Activated CD8-positive, alpha-beta memory T cell treated with anti-CD3 and anti-CD28 coated beads for 24 hours (primary cell): ENCODE results near the gene GTPBP10.
"Not testable (repeated sequence)": the region's sequence is repeated elsewhere in the genome, so short reads cannot be mapped to it uniquely, and the experiment has no call there.

Source experiments
- DNase-seq: peaks from one replicate; pipeline ENCODE4 v3.0.0-alpha.2; 2020

GTPBP10 gene

GRCh38 chr7:90346336-90347125 is at the start of gene GTPBP10:
GTPBP10 (plus strand) TSS chr7:90346716; CDS start chr7:90346742, 26 bp downstream.
- DNase-seq, result peak; percentile 98

GRCh38 chr7:90298145-90299038 is 48.1 kb upstream of the GTPBP10 start:
- DNase-seq, result no peak

- no peak for DNase-seq
Observed at GRCh38 chr7:90303241-90303640, 43.3 kb upstream of the GTPBP10 start.

- DNase-seq, result no peak
Observed at GRCh38 chr7:90309872-90310271, 36.6 kb upstream of the GTPBP10 start.

GRCh38 chr7:90311175-90311574 is 35.3 kb upstream of the GTPBP10 start:
- DNase-seq, result no peak

GRCh38 chr7:90312745-90313144 is 33.8 kb upstream of the GTPBP10 start:
- DNase-seq, result no peak

GRCh38 chr7:90313907-90314306 is 32.6 kb upstream of the GTPBP10 start:
- DNase-seq, result no peak

GRCh38 chr7:90320014-90320413 is 26.5 kb upstream of the GTPBP10 start:
- no peak for DNase-seq

GRCh38 chr7:90320418-90320800 is 26.1 kb upstream of the GTPBP10 start:
- DNase-seq, result no peak

- no peak for DNase-seq
Observed at GRCh38 chr7:90320801-90321494, 25.6 kb upstream of the GTPBP10 start, which contains the start of gene FAM237B. FAM237B (minus strand) TSS chr7:90321304; CDS start chr7:90319748, 1,556 bp downstream.

- no peak for DNase-seq
Observed at GRCh38 chr7:90322837-90323236, 23.7 kb upstream of the GTPBP10 start.

- no peak for DNase-seq
Observed at GRCh38 chr7:90326500-90326899, 20.0 kb upstream of the GTPBP10 start.

GRCh38 chr7:90334193-90334843 is 12.2 kb upstream of the GTPBP10 start:
- no peak for DNase-seq

GRCh38 chr7:90334926-90335325 is 11.6 kb upstream of the GTPBP10 start:
- not testable (repeated sequence) for DNase-seq

- no peak for DNase-seq
Observed at GRCh38 chr7:90337106-90337505, 9.4 kb upstream of the GTPBP10 start.

GRCh38 chr7:90345016-90345415 is 1.5 kb upstream of the GTPBP10 start:
- DNase-seq, result no peak

- DNase-seq, result no peak
Observed at GRCh38 chr7:90345595-90346335, 751 bp upstream of the GTPBP10 start.

GRCh38 chr7:90347759-90348158 is 1.2 kb downstream of the GTPBP10 start:
- DNase-seq, result no peak

- DNase-seq, result no peak
Observed at GRCh38 chr7:90349305-90349704, 2.8 kb downstream of the GTPBP10 start.

- not testable (repeated sequence) for DNase-seq
Observed at GRCh38 chr7:90350032-90350431, 3.5 kb downstream of the GTPBP10 start.

GRCh38 chr7:90351987-90352386 is 5.5 kb downstream of the GTPBP10 start:
- no peak for DNase-seq

- no peak for DNase-seq
Observed at GRCh38 chr7:90383422-90383821, 36.9 kb downstream of the GTPBP10 start.
